Measurements from ENCODE around the gene LENG1. TPM values are rescaled to one million over a fixed set of nuclear protein-coding genes. Genes with fewer than 3 reads are reported as not detected.

Gene LENG1
- total RNA-seq, 1 donor from 2014 or later, result 7.3 TPM

DNA sequence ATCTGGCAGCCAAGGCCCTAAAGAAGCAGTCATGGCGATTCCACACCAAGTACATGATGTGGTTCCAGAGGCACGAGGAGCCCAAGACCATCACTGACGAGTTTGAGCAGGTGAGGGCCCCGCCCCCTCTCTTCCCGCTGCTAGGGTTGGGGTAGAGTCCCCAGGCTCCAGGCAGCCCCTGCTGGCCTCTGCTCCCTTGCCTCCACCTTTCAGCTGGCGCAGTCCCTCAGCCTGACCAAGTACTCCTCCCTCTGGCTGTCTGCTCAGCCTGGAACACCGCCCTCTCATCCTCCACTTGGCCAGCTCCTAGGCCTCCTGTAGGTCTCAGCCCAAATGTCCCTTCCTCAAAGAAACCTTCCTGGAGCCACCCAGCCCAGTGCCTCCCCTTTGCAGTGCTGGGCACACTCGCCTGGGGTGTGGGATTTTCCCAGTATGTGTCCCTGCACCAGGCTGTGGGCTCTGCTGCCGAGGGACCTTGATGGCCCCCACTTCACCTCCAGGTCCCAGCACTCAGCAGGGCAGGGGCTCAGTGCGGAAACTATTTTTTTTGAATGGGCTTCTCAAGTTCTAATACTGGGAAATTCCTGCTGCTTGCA is 5.7 kb downstream of the LENG1 start:
- H3K4me1 ChIP-seq, result peaks cover 19% of the 10 kb centered on the region
- no peak overlapping the region for H3K4me3 ChIP-seq
- H3K27ac ChIP-seq (replicated peaks), result peak overlapping the region; percentile 27
- H3K9me3 ChIP-seq (replicated peaks), result no peaks in the 10 kb centered on the region
- no peak for TF ChIP-seq CTCF (IDR thresholded peaks at IDR 0.05; ENCODE audit: borderline replicate concordance)
- no peak for DNase-seq
- intact Hi-C loops (cut with micrococcal nuclease), result no loop called here
- H3K27me3 ChIP-seq (ENCODE audit: low read depth), result no peaks in the 10 kb centered on the region
- H3K36me3 ChIP-seq, result peaks cover 94% of the 10 kb centered on the region

DNA sequence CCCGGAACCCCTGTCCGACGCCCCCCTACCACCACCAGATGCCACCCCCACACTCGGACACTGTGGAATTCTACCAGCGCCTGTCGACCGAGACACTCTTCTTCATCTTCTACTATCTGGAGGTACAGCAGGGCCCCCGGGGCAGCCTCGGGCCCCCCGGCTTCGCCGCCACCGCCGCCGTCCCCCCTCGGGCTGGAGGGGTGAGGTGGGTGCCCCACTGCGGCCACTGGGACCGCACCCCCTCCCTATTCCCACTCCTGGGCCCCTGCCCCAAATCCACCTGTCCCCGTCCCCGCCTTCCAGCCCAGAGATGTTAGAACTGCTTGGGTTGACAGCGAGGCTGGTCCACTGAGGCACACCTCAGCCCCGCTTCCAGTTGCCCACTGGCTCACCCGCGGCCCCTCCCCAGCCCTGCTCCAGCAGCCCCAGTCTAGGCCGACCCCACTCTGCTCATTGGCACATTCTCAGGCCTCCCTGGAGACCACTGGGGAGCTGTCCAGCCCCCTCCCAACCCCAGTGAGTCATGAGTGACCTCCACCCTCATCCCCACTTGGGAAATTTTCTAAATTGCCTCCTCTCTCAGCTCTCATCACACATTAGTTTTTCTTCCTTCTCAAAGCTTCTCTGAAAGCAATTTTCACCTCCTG is 6.5 kb downstream of the LENG1 start:
- H3K9me3 ChIP-seq (replicated peaks), result no peaks in the 10 kb centered on the region
- no peak overlapping the region for H3K4me3 ChIP-seq
- H3K36me3 ChIP-seq, result peaks cover 100% of the 10 kb centered on the region
- no peaks in the 10 kb centered on the region for H3K27me3 ChIP-seq (ENCODE audit: low read depth)
- peak overlapping the region; percentile 27 for H3K27ac ChIP-seq (replicated peaks)
- intact Hi-C loops (cut with micrococcal nuclease), result no loop called here
- DNase-seq, result no peak
- no peak for TF ChIP-seq CTCF (IDR thresholded peaks at IDR 0.05; ENCODE audit: borderline replicate concordance)
- peaks cover 18% of the 10 kb centered on the region for H3K4me1 ChIP-seq

DNA sequence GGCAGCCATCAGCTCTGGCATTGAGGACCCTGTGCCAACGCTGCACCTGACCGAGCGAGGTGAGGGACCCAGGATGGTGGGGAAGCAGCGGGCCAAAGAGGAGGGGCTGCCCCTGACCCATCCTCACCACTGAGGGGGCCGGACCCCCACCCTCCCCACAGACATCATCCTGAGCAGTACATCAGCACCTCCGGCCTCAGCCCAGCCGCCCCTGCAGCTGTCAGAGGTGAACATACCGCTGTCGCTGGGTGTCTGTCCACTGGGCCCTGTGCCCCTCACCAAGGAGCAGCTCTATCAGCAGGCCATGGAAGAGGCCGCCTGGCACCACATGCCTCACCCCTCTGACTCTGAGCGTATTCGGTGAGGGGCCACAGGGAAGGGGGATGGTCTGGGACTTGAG is 7.3 kb downstream of the LENG1 start:
- peaks cover 98% of the 10 kb centered on the region for H3K36me3 ChIP-seq
- DNase-seq, result no peak
- peaks cover 23% of the 10 kb centered on the region for H3K4me1 ChIP-seq
- intact Hi-C loops (cut with micrococcal nuclease), result no loop called here
- no peak for TF ChIP-seq CTCF (IDR thresholded peaks at IDR 0.05; ENCODE audit: borderline replicate concordance)
- H3K4me3 ChIP-seq, result no peak overlapping the region
- no peak overlapping the region for H3K27ac ChIP-seq (replicated peaks)
- no peaks in the 10 kb centered on the region for H3K9me3 ChIP-seq (replicated peaks)
- H3K27me3 ChIP-seq (ENCODE audit: low read depth), result no peaks in the 10 kb centered on the region

DNA sequence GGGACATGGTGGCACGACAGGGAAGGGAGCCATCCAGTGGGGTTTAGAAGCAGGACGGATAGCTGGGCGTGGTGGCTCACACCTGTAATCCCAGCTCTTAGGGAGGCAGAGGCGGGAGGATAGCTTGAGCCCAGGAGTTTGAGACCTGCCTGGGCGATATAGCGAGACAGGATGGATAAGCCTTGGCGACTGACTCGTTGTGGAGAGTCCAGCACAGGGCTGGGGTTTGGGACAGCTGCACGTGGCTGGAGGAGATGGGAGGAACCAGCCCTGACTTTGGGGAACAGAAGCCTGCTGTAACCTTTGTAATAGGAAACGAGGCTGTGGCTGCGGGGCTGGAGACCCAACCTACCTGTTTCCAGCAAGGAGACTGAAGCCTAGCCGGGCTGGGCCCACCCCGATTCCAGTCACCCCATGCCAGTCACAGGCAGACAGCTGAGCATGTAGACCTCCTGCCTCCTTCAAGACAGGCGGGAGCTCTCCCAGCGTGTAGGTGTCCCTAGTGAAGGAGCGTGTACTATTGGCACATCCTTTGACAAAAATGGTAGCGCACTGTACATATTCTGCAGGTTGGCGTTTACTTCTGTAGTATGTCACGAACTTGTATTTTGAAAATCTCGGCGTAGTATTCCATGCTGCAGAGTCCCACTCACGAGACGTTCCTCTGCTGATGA is 8.0 kb downstream of the LENG1 start:
- no peak for DNase-seq
- H3K27me3 ChIP-seq (ENCODE audit: low read depth), result no peaks in the 10 kb centered on the region
- no peak for TF ChIP-seq CTCF (IDR thresholded peaks at IDR 0.05; ENCODE audit: borderline replicate concordance)
- H3K4me1 ChIP-seq, result peaks cover 30% of the 10 kb centered on the region
- H3K9me3 ChIP-seq (replicated peaks), result no peaks in the 10 kb centered on the region
- H3K4me3 ChIP-seq, result no peak overlapping the region
- intact Hi-C loops (cut with micrococcal nuclease), result no loop called here
- H3K27ac ChIP-seq (replicated peaks), result no peak overlapping the region
- H3K36me3 ChIP-seq, result peaks cover 98% of the 10 kb centered on the region

GRCh38 chr19:54149021-54149812 is 10.3 kb downstream of the LENG1 start:
- intact Hi-C loops (cut with micrococcal nuclease), result no loop called here
- H3K27me3 ChIP-seq (ENCODE audit: low read depth), result no peaks in the 10 kb centered on the region
- no peak for TF ChIP-seq CTCF (IDR thresholded peaks at IDR 0.05; ENCODE audit: borderline replicate concordance)
- no peak for DNase-seq
- no peak overlapping the region for H3K27ac ChIP-seq (replicated peaks)
- H3K4me3 ChIP-seq, result no peak overlapping the region
- H3K4me1 ChIP-seq, result peaks cover 37% of the 10 kb centered on the region
- H3K36me3 ChIP-seq, result peaks cover 98% of the 10 kb centered on the region
- no peaks in the 10 kb centered on the region for H3K9me3 ChIP-seq (replicated peaks)

Data from left ventricle myocardium inferior (tissue), 1 donor.